Activated T-cell treated with anti-CD3 and anti-CD28 coated beads, Interleukin-2, amount 50 U/mL, for 24 hours (primary cell): ENCODE measurements around the gene RNF123.

Experiments
- DNase-seq: peaks from one replicate; pipeline ENCODE4 v3.0.0-alpha.2; 2020
- H3K27ac Mint-ChIP-seq: 2 replicates; pipeline ENCODE4 v1.8.0; 2020; ENCODE audit warnings: mild to moderate bottlenecking, mixed read lengths
- H3K27me3 Mint-ChIP-seq: 2 replicates; pipeline ENCODE4 v1.8.0; 2020; ENCODE audit warnings: mixed read lengths
- H3K36me3 Mint-ChIP-seq: 2 replicates; pipeline ENCODE4 v1.8.0; 2020; ENCODE audit warnings: low read depth, mixed read lengths
- H3K4me1 Mint-ChIP-seq: 2 replicates; pipeline ENCODE4 v1.8.0; 2020; ENCODE audit warnings: low read depth, mixed read lengths
- H3K4me3 Mint-ChIP-seq: 2 replicates; pipeline ENCODE4 v1.8.0; 2020; ENCODE audit warnings: mild to moderate bottlenecking, moderate library complexity, mixed read lengths
- H3K9me3 Mint-ChIP-seq: 2 replicates; pipeline ENCODE4 v1.8.0; 2020; ENCODE audit warnings: mixed read lengths

Gene RNF123

DNA sequence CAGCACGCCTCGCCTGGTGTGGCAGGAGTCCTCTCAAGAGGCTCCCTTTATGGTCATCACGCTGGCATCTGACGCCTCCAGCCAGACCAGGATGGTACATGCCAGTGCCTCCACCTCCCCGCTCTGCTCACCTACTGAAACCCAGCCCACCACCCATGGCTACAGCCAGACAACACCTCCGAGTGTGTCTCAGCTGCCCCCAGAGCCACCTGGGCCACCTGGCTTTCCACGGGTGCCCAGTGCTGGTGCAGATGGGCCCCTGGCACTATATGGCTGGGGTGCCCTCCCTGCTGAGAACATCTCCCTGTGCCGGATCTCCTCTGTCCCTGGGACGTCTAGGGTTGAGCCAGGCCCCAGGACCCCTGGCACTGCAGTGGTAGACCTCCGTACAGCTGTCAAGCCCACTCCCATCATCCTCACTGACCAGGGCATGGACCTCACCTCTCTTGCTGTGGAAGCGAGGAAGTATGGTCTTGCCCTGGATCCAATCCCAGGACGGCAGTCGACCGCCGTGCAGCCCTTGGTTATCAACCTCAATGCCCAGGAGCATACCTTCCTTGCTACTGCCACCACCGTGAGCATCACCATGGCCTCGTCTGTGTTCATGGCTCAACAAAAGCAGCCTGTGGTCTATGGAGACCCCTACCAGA, 35.1 kb upstream of the RNF123 start:
- H3K4me1 Mint-ChIP-seq, result no peaks in the 10 kb centered on the region
- no peaks in the 10 kb centered on the region for H3K27me3 Mint-ChIP-seq
- no peaks in the 10 kb centered on the region for H3K36me3 Mint-ChIP-seq
- DNase-seq, result no peak
- H3K4me3 Mint-ChIP-seq, result no peak overlapping the region
- no peaks in the 10 kb centered on the region for H3K9me3 Mint-ChIP-seq
- H3K27ac Mint-ChIP-seq, result no peak overlapping the region

DNA sequence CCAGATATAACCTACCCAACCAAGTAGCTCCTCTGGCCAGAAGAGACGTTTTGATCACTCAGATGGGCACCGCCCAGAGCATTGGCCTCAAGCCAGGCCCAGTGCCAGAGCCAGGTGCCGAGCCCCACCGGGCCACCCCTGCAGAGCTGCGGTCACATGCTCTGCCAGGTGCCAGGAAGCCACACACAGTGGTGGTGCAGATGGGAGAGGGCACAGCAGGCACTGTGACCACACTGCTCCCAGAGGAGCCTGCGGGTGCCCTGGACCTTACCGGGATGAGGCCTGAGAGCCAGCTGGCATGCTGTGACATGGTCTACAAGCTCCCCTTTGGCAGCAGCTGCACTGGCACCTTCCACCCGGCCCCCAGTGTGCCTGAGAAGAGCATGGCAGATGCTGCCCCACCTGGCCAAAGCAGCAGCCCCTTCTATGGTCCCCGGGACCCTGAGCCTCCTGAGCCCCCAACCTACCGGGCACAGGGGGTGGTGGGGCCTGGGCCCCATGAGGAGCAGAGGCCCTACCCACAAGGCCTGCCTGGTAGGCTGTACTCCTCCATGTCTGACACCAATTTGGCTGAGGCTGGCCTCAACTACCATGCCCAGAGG, 34.3 kb upstream of the RNF123 start:
- H3K27ac Mint-ChIP-seq, result no peak overlapping the region
- H3K27me3 Mint-ChIP-seq, result no peaks in the 10 kb centered on the region
- H3K36me3 Mint-ChIP-seq, result no peaks in the 10 kb centered on the region
- no peaks in the 10 kb centered on the region for H3K4me1 Mint-ChIP-seq
- H3K4me3 Mint-ChIP-seq, result no peak overlapping the region
- DNase-seq, result no peak
- H3K9me3 Mint-ChIP-seq, result no peaks in the 10 kb centered on the region

DNA sequence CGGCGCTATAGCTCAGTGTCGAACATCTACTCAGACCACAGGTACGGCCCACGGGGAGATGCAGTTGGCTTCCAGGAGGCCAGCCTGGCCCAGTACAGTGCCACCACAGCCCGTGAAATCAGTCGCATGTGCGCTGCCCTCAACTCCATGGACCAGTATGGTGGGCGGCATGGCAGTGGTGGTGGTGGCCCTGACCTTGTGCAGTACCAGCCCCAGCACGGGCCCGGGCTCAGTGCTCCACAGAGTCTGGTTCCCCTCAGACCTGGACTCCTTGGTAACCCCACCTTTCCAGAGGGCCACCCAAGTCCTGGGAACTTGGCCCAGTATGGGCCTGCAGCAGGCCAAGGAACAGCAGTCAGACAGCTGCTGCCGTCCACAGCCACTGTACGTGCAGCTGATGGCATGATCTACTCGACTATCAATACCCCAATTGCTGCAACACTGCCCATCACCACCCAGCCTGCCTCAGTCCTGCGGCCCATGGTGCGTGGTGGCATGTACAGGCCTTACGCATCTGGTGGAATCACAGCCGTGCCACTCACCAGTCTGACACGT, 33.5 kb upstream of the RNF123 start:
- Mint-ChIP-seq H3K27me3 (no peaks in the 10 kb centered on the region), H3K9me3 (no peaks in the 10 kb centered on the region), H3K4me3 (no peak overlapping the region), H3K4me1 (no peaks in the 10 kb centered on the region), H3K36me3 (no peaks in the 10 kb centered on the region), H3K27ac (no peak overlapping the region)
- DNase-seq, result no peak

DNA sequence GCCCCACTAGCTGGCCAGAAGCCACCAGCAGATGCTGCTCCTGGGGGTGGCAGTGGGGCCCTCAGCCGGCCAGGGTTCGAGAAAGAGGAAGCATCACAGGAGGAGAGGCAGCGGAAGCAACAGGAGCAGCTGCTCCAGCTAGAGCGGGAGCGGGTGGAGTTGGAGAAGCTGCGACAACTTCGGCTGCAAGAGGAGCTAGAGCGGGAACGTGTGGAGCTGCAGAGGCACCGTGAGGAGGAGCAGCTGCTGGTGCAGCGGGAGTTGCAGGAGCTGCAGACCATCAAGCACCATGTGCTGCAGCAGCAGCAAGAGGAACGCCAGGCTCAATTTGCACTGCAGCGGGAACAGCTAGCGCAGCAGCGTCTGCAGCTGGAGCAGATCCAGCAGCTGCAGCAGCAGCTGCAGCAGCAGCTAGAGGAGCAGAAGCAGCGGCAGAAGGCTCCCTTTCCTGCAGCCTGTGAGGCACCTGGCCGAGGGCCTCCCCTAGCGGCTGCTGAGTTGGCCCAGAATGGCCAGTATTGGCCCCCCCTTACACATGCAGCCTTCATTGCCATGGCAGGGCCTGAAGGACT, 32.7 kb upstream of the RNF123 start:
- H3K4me1 Mint-ChIP-seq, result no peaks in the 10 kb centered on the region
- no peak overlapping the region for H3K4me3 Mint-ChIP-seq
- H3K27ac Mint-ChIP-seq, result no peak overlapping the region
- H3K36me3 Mint-ChIP-seq, result no peaks in the 10 kb centered on the region
- H3K27me3 Mint-ChIP-seq, result no peaks in the 10 kb centered on the region
- no peaks in the 10 kb centered on the region for H3K9me3 Mint-ChIP-seq
- no peak for DNase-seq

DNA sequence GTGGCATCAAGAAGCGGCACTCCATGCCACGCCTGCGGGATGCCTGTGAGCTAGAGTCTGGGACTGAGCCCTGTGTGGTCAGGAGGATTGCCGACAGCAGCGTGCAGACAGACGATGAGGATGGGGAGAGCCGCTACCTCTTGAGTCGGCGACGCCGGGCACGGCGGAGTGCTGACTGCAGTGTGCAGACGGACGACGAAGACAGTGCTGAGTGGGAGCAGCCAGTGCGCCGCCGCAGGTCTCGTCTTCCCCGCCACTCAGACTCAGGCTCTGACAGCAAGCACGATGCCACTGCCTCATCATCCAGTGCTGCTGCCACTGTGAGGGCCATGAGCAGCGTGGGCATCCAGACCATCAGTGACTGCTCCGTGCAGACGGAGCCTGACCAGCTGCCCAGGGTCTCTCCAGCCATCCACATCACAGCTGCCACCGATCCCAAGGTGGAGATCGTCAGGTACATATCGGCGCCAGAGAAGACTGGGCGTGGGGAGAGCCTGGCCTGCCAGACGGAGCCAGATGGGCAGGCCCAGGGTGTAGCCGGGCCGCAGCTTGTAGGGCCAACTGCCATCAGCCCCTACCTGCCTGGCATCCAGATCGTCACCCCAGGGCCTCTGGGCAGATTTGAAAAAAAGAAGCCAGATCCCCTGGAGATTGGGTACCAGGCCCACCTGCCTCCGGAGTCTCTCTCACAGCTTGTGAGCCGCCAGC, 32.0 kb upstream of the RNF123 start:
- H3K36me3 Mint-ChIP-seq, result no peaks in the 10 kb centered on the region
- H3K27ac Mint-ChIP-seq, result no peak overlapping the region
- no peak overlapping the region for H3K4me3 Mint-ChIP-seq
- no peaks in the 10 kb centered on the region for H3K27me3 Mint-ChIP-seq
- H3K9me3 Mint-ChIP-seq, result no peaks in the 10 kb centered on the region
- H3K4me1 Mint-ChIP-seq, result no peaks in the 10 kb centered on the region
- no peak for DNase-seq

DNA sequence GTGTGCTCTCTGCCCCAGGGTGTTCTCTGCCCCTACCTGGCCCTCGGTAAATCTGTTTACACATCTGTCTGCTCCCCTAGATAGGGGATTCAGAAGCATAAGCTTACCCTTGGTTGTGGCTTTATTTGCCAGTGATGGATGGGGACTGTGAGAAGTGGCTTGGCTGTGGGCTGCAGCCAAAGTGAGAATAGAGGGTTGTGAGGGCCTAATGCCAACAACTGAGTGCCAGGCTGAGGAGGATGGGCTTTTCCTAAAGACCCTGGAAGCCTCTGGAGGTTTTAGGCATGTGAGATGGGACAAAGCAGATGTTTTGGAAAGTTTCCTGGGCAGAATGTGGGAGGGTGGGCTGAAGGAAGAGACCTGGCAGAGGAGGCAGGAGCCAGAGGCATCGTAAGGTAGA, 30.6 kb upstream of the RNF123 start:
- Mint-ChIP-seq H3K27ac (no peak overlapping the region), H3K4me3 (no peak overlapping the region), H3K36me3 (no peaks in the 10 kb centered on the region), H3K27me3 (no peaks in the 10 kb centered on the region), H3K9me3 (no peaks in the 10 kb centered on the region), H3K4me1 (no peaks in the 10 kb centered on the region)
- no peak for DNase-seq

DNA sequence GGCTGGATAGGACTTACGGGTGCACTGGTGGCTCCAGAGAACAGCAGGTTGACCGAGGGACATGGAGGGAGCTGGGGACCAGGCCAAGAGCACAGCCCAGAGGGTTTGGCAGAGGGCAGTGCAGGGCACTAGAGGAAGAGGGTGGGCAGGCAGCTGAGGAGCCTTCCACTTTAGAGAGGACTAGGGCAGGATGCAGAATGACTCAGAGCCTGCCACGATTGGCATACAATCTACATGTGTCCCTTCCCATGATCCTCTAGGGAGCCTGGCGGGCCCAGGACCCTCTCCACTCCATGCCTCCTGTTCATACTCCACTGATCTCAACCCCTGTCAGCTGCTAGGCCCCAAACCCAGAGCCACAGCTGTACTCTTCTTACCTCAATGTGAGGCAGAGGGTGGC, 29.6 kb upstream of the RNF123 start:
- no peak for DNase-seq
- Mint-ChIP-seq H3K27ac (no peak overlapping the region), H3K4me1 (no peaks in the 10 kb centered on the region), H3K9me3 (no peaks in the 10 kb centered on the region), H3K27me3 (no peaks in the 10 kb centered on the region), H3K4me3 (no peak overlapping the region), H3K36me3 (no peaks in the 10 kb centered on the region)

DNA sequence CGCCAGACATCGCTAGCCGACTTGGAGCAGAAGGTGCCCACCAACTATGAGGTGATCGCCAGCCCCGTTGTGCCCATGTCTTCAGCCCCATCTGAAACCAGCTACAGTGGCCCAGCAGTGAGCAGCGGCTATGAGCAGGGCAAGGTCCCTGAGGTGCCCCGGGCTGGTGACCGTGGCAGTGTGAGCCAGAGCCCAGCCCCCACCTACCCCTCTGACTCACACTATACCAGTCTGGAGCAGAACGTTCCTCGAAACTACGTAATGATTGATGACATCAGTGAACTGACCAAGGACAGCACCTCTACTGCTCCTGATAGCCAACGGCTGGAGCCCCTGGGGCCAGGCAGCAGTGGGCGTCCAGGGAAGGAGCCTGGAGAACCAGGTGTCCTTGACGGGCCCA, 28.1 kb upstream of the RNF123 start:
- DNase-seq, result no peak
- no peak overlapping the region for H3K27ac Mint-ChIP-seq
- no peaks in the 10 kb centered on the region for H3K9me3 Mint-ChIP-seq
- H3K4me3 Mint-ChIP-seq, result no peak overlapping the region
- H3K4me1 Mint-ChIP-seq, result no peaks in the 10 kb centered on the region
- H3K27me3 Mint-ChIP-seq, result no peaks in the 10 kb centered on the region
- no peaks in the 10 kb centered on the region for H3K36me3 Mint-ChIP-seq

DNA sequence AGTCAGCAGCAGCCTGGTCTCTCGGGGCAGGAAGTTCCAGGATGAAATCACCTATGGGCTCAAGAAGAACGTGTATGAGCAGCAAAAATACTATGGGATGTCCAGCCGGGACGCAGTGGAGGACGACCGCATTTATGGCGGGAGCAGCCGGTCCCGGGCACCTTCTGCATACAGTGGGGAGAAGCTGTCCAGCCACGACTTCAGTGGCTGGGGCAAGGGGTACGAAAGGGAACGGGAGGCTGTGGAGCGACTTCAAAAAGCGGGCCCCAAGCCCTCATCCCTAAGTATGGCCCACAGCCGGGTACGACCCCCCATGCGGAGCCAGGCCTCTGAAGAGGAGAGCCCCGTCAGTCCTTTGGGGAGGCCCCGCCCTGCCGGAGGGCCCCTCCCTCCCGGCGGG, 27.3 kb upstream of the RNF123 start:
- Mint-ChIP-seq H3K9me3 (no peaks in the 10 kb centered on the region), H3K27ac (no peak overlapping the region), H3K36me3 (no peaks in the 10 kb centered on the region), H3K4me3 (no peak overlapping the region), H3K27me3 (no peaks in the 10 kb centered on the region), H3K4me1 (no peaks in the 10 kb centered on the region)
- DNase-seq, result no peak

DNA sequence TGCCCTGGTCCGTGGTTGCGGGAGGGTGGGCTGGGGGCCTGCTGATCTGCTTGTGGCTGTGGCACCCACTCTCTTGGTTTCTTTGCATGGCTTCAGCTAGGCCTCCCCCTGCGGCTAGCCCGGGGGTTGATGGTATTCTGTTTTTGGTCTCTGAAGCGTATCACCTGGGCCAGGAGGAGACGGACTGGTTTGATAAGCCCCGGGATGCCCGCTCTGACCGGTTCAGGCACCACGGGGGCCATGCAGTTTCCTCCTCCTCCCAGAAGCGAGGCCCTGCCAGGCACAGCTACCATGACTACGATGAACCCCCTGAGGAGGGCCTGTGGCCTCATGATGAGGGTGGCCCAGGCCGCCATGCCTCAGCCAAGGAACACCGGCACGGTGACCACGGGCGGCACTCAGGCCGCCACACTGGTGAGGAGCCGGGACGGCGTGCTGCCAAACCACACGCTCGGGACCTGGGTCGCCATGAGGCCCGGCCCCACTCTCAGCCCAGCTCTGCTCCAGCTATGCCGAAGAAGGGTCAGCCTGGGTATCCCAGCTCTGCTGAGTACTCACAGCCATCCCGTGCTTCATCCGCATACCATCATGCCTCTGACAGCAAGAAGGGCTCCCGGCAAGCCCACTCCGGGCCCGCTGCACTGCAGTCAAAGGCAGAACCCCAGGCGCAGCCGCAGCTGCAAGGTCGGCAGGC, 26.5 kb upstream of the RNF123 start:
- no peaks in the 10 kb centered on the region for H3K9me3 Mint-ChIP-seq
- no peaks in the 10 kb centered on the region for H3K36me3 Mint-ChIP-seq
- no peaks in the 10 kb centered on the region for H3K27me3 Mint-ChIP-seq
- H3K4me1 Mint-ChIP-seq, result no peaks in the 10 kb centered on the region
- no peak overlapping the region for H3K27ac Mint-ChIP-seq
- no peak for DNase-seq
- no peak overlapping the region for H3K4me3 Mint-ChIP-seq

DNA sequence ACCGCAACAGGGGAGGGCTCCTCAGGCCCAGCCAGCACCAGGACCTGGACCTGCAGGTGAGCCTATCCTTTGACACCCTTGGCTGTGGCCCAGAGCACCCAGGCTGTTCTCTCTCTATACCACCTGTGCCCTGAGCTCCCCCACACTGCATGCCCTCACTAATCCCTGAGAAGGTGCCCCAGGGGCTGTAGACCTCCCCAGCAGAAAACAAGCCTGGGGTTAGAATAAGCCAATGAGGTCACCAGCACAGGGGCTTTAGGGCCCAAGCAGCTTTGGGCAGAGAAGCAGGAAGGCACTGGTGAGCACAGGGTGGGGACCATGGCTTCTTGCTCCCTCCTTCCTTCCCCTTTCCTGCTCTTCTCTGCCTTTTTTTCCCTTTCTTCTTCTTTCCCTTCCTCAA, 25.5 kb upstream of the RNF123 start:
- no peak overlapping the region for H3K4me3 Mint-ChIP-seq
- no peak overlapping the region for H3K27ac Mint-ChIP-seq
- no peaks in the 10 kb centered on the region for H3K4me1 Mint-ChIP-seq
- no peaks in the 10 kb centered on the region for H3K27me3 Mint-ChIP-seq
- H3K9me3 Mint-ChIP-seq, result no peaks in the 10 kb centered on the region
- no peaks in the 10 kb centered on the region for H3K36me3 Mint-ChIP-seq
- DNase-seq, result no peak

DNA sequence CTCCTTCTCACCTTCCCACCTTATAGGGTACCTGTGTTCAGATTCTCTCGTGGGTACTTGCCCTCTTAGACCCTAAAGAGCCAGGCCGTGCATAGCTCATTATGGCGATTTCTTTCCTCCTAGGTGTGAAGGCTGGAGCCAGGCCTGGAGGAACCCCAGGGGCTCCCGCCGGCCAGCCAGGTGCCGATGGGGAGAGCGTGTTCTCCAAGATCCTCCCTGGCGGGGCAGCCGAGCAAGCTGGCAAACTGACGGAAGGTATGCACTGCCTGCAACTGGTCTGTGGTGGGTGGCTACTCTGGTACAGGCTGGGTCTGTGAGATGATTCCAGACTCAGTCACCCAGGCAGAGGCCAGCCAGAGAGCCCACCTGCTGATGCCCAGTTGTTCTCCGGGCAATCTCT, 25.1 kb upstream of the RNF123 start:
- H3K9me3 Mint-ChIP-seq, result no peaks in the 10 kb centered on the region
- H3K36me3 Mint-ChIP-seq, result no peaks in the 10 kb centered on the region
- no peak for DNase-seq
- no peaks in the 10 kb centered on the region for H3K27me3 Mint-ChIP-seq
- no peak overlapping the region for H3K4me3 Mint-ChIP-seq
- H3K4me1 Mint-ChIP-seq, result no peaks in the 10 kb centered on the region
- H3K27ac Mint-ChIP-seq, result no peak overlapping the region

DNA sequence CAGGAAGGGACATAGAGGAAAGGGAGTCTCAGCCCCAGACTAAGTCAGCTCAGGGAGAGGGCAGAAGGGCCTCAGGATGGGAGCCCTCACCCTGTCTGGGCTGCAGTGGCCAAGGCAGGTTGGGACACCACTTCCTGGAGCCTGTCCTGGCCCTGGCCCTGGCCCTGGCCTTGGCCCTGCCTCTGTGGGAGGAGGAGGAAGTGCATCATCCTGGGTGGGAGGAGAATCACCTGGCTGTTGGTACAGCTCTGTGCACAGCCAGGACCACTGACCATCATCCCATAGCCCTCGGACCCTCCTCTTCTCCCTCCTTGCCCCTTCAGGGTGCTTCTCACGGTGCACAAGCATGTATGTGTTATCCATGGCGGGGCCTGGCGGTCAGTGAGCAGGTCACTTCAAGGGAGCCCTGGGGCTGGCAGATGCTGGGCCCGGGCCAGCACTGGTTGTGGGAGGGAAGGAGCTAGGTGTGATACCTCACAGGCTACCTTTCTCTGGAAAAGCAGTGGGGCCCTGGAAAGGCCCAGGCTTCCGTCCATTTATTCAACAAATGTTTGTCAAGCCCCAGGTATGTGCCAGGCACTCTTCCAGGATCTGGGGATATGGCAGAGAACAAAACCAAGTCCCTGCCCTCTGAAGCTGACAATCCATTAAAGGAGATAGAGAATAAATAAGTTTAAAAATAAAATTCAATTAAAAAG, 23.4 kb upstream of the RNF123 start:
- Mint-ChIP-seq H3K4me1 (no peaks in the 10 kb centered on the region), H3K27me3 (no peaks in the 10 kb centered on the region), H3K9me3 (no peaks in the 10 kb centered on the region), H3K36me3 (no peaks in the 10 kb centered on the region), H3K4me3 (no peak overlapping the region), H3K27ac (no peak overlapping the region)
- DNase-seq, result no peak

DNA sequence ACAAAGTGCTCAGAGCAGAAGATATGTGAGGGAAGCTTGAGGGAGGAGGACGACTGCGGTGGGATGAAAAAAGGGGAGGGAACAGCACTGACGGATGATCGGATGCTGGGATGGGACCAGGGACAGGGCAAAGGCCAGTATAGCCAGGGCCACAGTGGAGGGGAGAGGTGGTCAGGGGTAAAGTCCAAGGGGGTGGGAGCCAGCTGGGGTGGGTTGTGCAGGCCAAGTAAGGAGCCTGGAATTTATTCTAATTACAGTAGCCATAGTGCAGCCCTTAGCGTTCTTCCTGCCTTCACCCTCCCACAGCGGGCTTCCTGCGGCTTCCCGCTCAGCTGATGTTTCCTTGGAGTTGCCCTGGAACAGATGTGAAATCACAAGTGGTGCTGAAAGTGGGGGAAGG, 22.8 kb upstream of the RNF123 start:
- H3K27ac Mint-ChIP-seq, result no peak overlapping the region
- H3K4me1 Mint-ChIP-seq, result no peaks in the 10 kb centered on the region
- no peak for DNase-seq
- no peaks in the 10 kb centered on the region for H3K27me3 Mint-ChIP-seq
- no peaks in the 10 kb centered on the region for H3K9me3 Mint-ChIP-seq
- no peaks in the 10 kb centered on the region for H3K36me3 Mint-ChIP-seq
- no peak overlapping the region for H3K4me3 Mint-ChIP-seq
